Right ventricle myocardium inferior (tissue), 1 donor: ENCODE data around the gene TTI1. TPM values are rescaled to one million over a fixed set of nuclear protein-coding genes. Genes with fewer than 3 reads are reported as not detected.
A peak's percentile ranks its signal among the peaks of the same experiment; 100 is the strongest.

ENCODE experiments used
- ATAC-seq: fragments of 200-7000 bp; cut with Tn5 transposase; one replicate; pipeline ENCODE4 v1.9.1; 2020; ENCODE audit warnings: mild to moderate bottlenecking, moderate library complexity
- DNase-seq: peaks from one replicate; pipeline ENCODE4 v3.0.0; 2021; ENCODE audit errors: missing footprints
- intact Hi-C: fragments of 100-400 bp; cut with DNase I; formaldehyde crosslinking; loops from one replicate; pipeline ENCODE4 v1.11.0; 2022
- long read RNA-seq: library from polyadenylated mRNA; unstranded; transcript quantifications from one replicate; pipeline ENCODE4 v2.0.0, GENCODE V29; 2021
- total RNA-seq: library from RNA; stranded (reverse); fragmentation: NEBNext Ultra II Directional; extraction: Animal tissue kit (Norgen Biotek cat#: 25700); gene quantifications from one replicate; pipeline ENCODE4 v1.2.1, GENCODE V29; 2021
- donor health status: DM: no; HTN: yes; CAD: no; lungs with severe emphysema.

The TTI1 gene
- total RNA-seq, result 12.4 TPM
- long read RNA-seq, transcript TTI1-201 (8 exons, 3,825 nt), result major isoform, 5 of 9 reads
- long read RNA-seq, partial matches to known transcripts, result 0 of 9 reads
- long read RNA-seq, other reads (novel, unspliced or antisense), result 3 of 9 reads

DNA sequence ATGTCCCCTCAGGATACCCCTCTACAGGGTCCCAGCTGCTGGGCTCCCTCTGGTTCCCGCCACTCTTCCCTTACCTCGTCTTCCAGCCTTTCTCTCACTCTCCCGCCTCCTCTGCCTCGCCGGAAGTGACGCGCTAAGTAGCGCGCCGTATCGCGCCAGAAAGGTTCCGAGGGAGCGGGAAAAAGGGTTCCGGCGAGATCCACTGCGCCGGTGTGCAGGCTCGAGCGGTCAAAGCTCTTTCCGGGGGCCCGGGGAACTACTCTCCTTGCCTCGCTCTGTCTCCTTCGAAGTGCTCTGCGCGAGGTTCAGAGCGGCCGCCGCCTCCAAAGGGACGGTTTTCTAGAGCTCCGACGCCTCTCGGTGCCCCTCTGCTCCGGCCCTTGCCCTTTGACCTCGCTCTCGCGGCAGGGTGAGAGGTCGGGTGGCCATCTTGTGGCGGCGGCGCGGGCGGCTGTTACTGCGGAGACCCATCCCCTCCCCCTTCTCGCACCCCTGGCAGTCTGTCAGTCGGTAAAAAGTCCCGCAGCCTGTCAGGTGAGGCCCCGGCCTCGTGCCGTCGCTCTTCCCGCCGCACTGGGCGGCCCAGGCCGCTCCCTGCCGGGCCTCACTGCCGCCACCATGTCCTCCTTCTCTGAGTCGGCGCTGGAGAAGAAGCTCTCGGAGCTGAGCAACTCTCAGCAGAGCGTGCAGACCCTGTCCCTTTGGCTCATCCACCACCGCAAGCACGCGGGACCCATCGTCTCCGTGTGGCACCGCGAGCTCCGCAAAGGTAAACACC, at the start of gene TTI1, which contains the start of gene RPRD1B:
Gene TTI1, minus strand, starts transcription at position 127 of the 778 bp plus-strand sequence. CDS start 19,640 bp downstream, outside the sequence.
Gene RPRD1B, plus strand, starts transcription at position 417 of the 778 bp plus-strand sequence. Its CDS starts 202 bp downstream, at position 619.
- DNase-seq, result peak; percentile 96
- intact Hi-C loops, result no loop called here
- peak; percentile 97 for ATAC-seq

DNA sequence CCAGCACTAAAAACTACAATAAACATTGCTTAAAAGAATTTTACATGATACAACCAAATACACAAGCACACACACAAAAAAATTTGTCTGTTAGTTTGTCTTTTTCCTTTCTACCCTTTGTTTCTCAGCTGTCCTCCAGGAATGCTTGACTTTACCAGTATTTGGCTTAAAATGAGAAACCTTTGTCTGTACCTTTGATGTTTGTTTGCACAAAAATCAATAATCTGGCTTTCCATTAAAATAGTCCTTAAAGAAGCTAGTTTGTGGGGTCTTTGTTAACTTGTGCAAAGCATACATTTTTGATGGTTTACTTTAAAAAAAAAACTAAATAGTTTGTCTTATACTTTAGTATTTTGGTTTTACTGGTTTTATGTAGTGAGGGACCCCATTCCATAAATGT, 49.6 kb upstream of the TTI1 start:
- intact Hi-C loops, result no loop called here
- DNase-seq, result no peak
- no peak for ATAC-seq

DNA sequence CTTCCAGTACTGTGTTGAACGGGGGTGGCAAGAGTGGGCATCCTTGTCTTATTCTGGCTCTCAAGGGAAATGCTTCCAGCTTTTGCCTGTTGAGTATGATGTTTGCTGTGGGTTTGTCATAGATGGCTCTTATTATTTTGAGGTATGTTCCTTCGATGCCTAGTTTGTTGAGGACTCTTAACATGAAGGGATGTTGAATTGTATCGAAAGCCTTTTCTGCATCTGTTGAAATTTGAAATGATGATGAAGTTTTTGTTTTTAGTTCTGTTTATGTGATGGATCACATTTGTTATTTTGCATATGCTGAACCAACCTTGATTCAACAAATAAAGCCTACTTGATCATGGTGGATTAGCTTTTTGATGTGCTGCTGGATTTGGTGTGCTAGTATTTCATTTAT, 48.3 kb upstream of the TTI1 start:
- intact Hi-C loops, result no loop called here
- ATAC-seq, result no peak
- no peak for DNase-seq

DNA sequence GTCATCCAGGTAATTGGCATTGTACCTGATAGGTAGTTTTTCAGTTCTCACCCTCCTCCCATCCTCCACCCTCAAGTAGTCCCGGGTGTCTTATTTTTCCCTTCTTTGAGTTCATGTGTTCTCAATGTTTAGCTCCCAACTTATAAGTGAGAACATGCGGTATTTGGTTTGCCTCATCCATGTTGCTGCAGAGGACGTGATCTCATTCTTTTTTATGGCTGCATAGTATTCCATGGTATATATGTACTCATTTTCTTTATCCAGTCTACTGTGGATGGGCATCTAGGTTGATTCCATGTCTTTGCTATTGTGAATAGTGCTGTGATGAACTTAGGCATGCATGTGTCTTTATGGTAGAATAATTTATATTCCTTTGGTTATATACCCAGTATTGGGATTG, 46.1 kb upstream of the TTI1 start:
- intact Hi-C loops, result loop anchor here (5.0 kb wide), 1 partner anchor 48 kb away; no protein-coding TSS in a partner anchor
- DNase-seq, result no peak
- no peak for ATAC-seq

DNA sequence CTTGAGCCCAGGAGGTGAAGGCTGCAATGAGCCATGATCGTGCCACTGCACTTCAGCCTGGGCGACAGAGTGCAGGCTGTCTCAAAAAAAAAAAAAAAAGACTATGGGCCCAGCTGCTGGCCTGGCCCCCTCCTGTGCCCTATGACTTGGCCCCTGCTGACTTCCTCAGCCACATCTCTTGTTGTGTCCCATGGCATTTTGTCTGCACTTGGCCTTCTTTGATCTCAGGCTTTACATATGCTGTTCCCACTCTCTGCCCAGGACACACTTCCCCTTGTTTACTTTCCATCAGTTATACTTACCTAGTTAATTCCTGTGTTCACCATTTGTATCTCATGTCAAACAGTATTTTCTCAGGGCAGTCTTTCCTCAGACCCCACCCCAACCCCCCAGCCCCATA, 44.8 kb upstream of the TTI1 start:
- no peak for ATAC-seq
- intact Hi-C loops, result loop anchor here (5.0 kb wide), 1 partner anchor 49 kb away; no protein-coding TSS in a partner anchor
- no peak for DNase-seq

DNA sequence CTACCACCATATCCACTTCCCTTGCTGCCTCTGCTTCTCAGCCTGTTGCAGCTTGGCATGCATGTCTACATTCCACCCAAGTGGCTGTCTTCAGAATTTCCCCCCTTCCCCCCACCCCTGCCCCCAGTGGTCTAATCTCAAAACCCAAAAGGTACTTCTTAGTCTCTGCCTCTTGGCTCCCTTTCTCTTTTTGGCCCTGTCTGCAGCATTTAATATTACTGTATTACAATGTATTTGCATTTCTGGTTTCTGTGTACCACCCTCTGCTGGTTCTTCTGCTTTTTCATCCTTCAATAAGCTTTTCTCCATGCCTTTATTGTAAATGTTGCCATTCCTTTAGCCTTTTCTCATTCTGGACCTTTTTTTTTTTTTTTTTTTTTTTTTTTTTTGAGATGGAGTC, 43.3 kb upstream of the TTI1 start:
- ATAC-seq (no peak), DNase-seq (no peak)
- intact Hi-C loops, result loop anchor here (5.0 kb wide), 1 partner anchor 51 kb away; no protein-coding TSS in a partner anchor

DNA sequence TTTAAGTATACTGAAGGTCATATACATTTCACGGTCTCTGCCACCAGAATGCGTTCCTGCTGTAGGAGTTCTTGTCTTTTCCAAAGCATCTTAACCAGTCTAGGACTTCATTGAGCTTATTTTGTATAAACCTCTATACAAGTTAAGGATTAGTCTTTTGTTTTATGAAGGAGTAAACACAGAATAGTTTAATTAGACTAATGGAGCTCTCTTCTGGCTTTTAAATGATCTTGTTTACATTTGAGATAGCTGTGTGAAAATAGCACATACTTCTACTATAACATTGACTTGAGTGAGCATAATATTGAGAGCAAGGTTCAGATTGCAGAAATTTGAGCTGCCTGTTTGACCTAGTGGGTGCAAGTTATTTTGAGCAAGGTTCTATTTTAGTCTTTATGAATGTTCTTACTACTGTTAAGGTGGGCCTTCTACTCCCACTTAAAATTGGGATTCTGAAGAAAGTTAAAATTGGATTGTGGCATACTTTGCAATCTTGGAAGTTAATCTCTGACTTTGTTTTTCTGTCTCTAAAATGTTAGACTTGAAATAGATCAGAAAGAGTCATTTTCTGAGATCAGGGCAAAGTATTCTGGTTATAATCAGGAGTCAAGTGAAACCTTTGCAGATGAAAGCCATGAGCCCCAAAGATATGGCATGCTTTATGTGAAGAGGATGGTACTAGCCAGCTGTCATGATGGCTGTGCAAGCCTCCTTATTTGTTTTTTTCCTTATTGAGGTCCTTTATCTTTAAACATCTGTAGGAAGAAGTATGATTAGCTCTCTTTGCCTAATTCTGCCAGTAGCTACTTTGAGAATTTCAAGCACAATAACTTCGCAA, 42.1 kb upstream of the TTI1 start:
- intact Hi-C loops, result loop anchor here (2.0 to 5.0 kb wide), 2 partner anchors 33 to 52 kb away; no protein-coding TSS in a partner anchor
- ATAC-seq (no peak), DNase-seq (no peak)

DNA sequence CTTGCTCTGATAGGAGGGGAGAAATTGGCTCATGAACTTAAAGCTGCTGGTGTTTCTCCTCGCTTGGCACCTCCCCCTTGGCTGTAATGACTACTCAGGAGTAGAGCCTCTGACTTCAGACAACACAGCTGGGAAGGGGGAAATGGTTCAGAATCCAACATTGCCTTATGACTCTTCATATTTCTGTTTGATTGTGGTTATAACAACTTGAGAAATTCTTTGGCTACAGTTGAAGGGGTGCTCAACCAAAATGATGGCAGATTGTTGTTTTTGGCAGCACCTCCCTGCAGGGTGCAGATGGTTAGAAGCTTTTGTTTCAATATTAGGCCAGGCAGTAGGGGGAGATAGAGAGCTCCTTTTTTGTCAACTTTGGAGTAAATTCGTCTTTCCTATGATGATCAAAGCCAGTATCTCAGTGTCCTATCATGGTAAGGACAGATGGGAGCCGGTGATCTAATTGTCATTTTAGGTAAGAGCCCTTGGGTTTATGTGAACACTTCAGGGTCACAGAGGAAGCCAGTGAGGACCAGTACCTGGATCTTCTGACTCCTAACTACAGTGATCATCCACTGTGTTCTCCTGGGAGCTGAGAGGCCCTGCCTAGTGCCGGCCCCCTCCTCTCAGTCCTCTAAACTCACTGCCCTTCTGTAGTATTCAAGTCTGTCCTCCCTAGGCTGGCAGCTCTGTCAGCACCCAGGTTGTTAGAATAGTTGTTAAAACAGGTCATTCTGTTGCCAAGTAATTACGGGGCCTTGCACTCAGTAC, 40.2 kb upstream of the TTI1 start:
- DNase-seq (no peak), ATAC-seq (peak; percentile 87)
- intact Hi-C loops, result loop anchor here (1.0 to 2.0 kb wide), 2 partner anchors 35 to 92 kb away; partner anchors contain the start of gene TGM2

DNA sequence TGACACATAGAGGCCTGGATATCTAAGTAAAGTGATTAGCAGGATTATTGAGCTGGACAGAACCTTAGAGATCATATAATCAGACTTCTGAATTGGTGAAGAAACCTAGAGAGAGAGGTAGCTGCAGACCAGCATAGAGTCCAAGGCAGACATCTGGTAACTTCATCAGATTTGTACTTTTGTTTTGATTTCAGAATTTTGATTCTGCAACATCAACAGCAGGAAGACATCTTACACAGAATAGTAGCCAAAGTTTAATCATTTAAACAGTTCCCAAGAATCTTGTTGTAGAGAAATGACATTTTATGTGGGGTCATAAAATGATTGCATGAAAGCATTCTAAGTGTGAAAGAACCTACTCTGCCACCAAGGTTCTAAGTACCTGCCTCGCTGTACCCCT, 39.6 kb upstream of the TTI1 start:
- peak; percentile 48 for ATAC-seq
- DNase-seq, result no peak
- intact Hi-C loops, result loop anchor here (1.0 kb wide), 1 partner anchor 92 kb away; the partner anchor contains the start of gene TGM2

DNA sequence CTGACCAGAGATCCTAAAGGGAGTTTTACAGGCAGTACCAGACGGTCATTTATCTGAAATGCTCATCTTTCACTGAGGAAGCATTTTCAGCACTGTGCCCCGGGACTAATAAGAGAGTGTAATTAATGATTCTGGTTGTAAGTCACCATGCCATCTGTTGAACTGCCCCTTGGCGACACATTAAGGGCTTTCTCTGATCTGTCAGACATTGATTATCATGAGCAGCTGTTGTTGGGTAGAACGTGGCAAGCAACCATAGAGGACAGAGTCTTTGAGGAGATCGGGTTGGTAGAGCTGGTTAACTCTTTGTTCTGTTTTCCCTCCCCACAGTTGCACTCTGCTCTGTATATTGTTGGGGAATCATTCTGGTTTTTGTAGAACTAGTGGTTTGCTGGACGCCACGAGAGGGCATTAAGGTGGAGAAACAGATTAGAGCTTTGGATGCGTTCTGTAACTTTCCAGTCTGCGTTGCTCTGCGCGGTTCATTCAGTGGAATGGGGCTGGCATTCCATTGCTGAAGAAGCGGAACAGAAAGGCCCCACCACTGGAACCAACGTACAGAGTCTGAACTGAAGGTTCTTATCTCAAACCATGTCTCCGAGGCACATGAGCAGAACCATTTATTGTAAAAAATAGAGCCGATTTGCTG, 34.6 kb upstream of the TTI1 start:
- no peak for DNase-seq
- intact Hi-C loops, result no loop called here
- no peak for ATAC-seq

DNA sequence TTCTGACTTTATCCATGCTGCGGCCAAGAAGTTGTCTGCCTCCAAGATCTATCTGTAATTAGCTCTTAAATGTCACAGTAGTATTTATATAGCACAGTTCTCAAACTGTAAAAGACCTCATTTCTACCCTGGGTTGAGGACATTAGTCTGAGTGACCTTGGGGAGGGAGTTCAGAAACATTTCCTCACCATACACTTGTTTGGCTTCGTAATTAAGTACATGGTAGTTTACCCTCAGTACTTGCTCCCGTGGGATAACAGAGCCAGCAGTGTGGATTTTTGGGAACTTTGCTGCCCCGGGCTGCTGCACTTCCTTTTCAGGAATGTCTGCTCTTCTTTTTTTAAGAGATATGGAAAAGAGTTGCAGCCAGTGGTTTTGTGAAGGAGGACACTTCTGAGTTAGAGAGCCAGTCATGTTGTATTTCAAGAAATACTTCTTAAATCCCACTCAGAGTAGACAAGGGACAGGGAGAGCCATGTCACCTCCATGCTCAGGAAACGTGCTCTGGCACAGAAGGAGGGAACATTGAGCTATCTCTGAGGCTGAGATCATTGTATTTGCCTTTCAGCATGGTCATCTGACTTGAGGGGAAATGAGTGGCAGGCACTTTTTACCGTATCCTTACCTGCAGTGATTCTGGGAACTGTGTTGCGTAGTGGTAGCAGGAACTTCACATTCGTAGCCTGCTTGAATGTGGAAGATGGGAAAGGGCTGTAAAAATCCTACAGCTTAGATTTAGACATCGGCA, 33.9 kb upstream of the TTI1 start:
- intact Hi-C loops, result no loop called here
- DNase-seq (no peak), ATAC-seq (peak; percentile 81)

DNA sequence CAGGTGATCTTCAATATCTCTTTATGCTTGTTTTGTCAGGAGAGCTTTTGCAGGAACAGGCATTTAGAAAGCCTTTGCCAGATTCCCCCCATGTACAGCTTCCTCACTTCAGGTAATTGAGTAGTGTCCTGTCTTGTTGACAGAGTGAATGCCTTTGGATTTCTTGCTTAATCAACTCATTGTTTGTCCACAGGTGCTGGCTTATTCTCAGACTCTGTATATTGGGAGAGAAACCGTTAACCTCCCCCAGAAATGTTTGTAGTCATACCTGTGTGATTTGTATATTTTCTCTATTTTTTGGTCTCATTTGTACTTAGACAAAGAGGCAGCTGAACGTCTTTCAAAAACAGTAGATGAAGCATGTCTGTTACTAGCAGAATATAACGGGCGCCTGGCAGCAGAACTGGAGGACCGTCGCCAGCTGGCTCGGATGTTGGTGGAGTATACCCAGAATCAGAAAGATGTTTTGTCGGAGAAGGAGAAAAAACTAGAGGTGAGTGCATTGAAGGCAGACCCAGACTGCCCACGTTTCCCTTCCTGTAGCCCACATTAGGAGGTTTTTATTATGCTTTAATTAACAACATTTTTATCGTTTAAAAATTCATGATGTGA, 32.6 kb upstream of the TTI1 start:
- ATAC-seq, result no peak
- no peak for DNase-seq
- intact Hi-C loops, result no loop called here

DNA sequence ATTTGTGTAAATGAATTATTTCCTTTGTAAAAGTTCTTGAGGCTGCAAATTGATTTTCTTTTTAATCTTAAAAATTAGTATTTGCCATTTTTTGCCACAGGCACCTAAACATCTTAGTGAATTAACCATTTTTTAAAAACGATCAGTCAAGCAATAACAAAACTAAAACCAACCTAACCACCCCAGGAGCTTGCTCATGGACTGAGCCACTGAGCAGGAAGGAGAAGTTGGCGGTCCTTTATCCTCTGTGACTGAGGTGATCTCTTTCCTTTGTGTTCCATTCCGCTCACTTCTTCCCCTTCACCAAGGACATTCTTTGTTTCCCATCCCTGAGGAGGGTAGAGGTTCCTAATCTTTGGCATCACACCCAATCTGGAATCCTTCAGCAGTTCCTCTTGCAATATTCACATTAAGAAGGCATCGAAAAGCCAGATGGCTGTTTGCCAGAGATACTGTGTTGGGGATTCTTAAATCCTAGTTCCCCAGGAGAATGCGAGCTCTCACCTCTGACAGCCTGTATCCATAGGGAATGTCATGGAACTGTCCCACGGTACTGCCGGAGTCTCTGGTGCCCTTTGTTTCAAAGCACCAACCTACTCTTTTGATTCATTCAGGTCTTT, 30.8 kb upstream of the TTI1 start:
- DNase-seq, result no peak
- intact Hi-C loops, result no loop called here
- ATAC-seq, result no peak

DNA sequence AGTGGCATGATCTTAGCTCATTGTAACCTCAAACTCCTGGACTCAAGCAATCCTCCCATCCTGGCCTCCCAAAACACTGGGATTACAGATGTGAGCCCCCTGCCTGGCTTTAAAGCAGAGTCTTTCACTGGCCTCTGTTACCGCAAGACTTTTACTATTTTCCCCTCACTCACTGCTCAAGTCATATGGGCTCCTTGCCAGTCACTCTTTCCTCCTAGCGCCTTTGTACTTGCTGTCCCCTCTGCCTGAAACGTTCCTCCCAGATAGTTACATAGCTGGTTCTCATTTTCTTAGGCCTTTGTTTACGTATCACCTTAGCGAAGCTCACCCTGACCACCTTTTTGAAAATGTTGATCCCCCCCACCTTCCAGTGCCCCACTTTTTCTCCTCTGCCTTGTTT, 29.6 kb upstream of the TTI1 start:
- ATAC-seq (no peak), DNase-seq (no peak)
- intact Hi-C loops, result no loop called here

DNA sequence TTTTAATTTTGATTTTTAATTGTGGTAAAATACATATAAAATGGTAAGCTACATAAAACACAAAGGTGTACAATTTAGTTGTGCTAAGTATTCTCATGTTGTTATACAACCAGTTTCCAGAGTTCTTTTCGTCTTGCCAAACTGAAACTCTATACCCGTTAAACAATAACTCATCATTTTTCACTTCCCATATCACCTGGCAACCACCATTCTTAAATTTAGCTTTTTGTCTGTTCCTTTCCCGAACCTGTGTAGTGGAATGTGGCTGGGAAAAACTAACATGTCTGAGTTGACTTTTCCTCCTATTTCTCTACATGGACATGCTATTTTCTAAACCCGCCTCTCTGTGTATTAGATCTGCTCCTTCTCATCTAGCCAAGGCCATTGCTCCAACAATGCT, 27.9 kb upstream of the TTI1 start:
- intact Hi-C loops, result no loop called here
- no peak for ATAC-seq

DNA sequence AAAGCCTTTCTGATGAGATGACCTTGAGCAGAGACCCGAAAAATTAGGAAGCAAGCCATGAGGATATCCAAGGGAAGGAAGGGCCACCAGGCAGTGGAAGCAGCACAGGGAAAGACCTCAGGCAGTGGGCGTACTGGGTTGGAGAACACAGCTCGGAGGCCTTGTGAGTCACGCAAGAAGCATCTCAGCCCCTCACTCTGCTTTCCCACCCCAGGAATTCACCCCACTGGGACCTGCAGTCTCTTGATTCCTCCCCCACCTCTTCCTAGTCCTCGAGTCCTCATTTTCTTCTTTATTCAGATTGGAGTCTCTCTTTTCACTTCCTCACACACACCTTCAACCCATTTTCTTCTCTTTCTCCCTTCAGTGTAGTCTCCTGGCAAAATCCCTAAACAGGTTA, 27.3 kb upstream of the TTI1 start:
- intact Hi-C loops, result no loop called here
- ATAC-seq, result no peak
- no peak for DNase-seq

More for the DNA sequence above, 27.9 kb upstream of the TTI1 start:
- DNase-seq, result no peak

DNA sequence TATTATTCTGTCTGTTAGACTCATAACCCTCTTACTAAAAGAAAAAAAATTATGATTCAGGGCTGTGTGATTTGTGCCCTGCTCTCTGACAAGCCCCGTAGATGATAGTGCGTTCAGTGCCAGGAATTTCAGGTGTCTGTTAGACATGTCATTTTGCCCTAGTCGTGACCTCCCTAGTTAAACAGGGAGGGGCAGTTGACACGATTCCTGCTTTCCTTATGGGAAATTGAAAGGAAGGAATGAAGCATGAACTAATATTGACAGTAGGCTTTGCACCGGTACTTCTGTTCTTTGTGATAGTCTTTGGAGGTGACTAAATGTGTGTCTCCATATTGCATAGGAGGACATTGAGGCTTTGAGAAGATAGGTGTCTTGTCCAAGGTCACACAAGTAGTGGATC, 26.6 kb upstream of the TTI1 start:
- ATAC-seq (no peak), DNase-seq (no peak)
- intact Hi-C loops, result loop anchor here (10.0 kb wide), 1 partner anchor 305 kb away; no protein-coding TSS in a partner anchor
